Stomach (tissue), 9 donors: ENCODE measurements around the gene ANKS1A. TPM values are rescaled to one million over a fixed set of nuclear protein-coding genes. Genes with fewer than 3 reads are reported as not detected.
"Not testable (repeated sequence)": the region's sequence is repeated elsewhere in the genome, so short reads cannot be mapped to it uniquely, and the experiment has no call there.

ENCODE experiments used
- DNase-seq, 2 donors: peaks; one replicate each; pipeline versions ENCODE4 v3.0.0 to v3.0.0-alpha.2; 2013 to 2019
- H3K27ac ChIP-seq, 5 donors: fragments of 200-600 bp in 4 of 5; sonication (generic) in 4 of 5; one replicate each; pipeline ENCODE4 v1.5.1; 2013 to 2019; ENCODE audit warnings: mild to moderate bottlenecking in 1 of 5, moderate library complexity in 1 of 5
- H3K27me3 ChIP-seq, 3 donors: fragments of 200-600 bp; sonication (generic); one replicate each; pipeline ENCODE4 v1.5.1; 2017 to 2019; ENCODE audit warnings: mixed run types in 1 of 3
- H3K36me3 ChIP-seq, 4 donors: fragments of 200-600 bp; sonication (generic); 1 replicate in 3 of 4; 2 replicates in 1 of 4; pipeline ENCODE4 v1.5.1; 2016 to 2019
- H3K4me1 ChIP-seq, 4 donors: fragments of 200-600 bp; sonication (generic); one replicate each; pipeline ENCODE4 v1.5.1; 2016 to 2019
- H3K4me3 ChIP-seq, 4 donors: fragments of 200-600 bp; sonication (generic) in 3 of 4; one replicate each; pipeline ENCODE4 v1.5.1; 2016 to 2019; ENCODE audit warnings: mild to moderate bottlenecking in 1 of 4
- H3K9me3 ChIP-seq, 4 donors: fragments of 200-600 bp; sonication (generic); one replicate each; pipeline ENCODE4 v1.5.1; 2016 to 2019
- EP300 ChIP-seq: sonication (generic); formaldehyde crosslinking; IDR thresholded peaks from one replicate; pipeline ENCODE4 v1.6.1; 2017; ENCODE audit warnings: antibody characterized with exemption
- POLR2A ChIP-seq, 4 donors: fragments of 450-650 bp; IDR thresholded peaks; one replicate each; pipeline ENCODE4 v1.6.1; 2016; ENCODE audit warnings: antibody characterized with exemption in 4 of 4, control low read depth in 2 of 4, mild to moderate bottlenecking in 1 of 4, moderate library complexity in 1 of 4
- POLR2AphosphoS5 ChIP-seq, 3 donors: sonication (generic); formaldehyde crosslinking; IDR thresholded peaks; one replicate each; pipeline ENCODE4 v1.6.1; 2016; ENCODE audit warnings: antibody characterized with exemption in 3 of 3
- WGBS, 5 donors: extraction: QIAGEN DNeasy Blood & Tissue Kit in 3 of 5; methylation state at CpG; one replicate each; pipeline versions ENCODE4 v1.1.5 to v1.1.7; 2013 to 2018; 5-methylcytosine and 5-hydroxymethylcytosine counted together
- intact Hi-C: fragments of 100-400 bp; cut with DNase I; formaldehyde crosslinking; loops from one replicate; pipeline ENCODE4 v1.15.1; 2023; ENCODE audit warnings: low total_unique reads
- polyA plus RNA-seq, 3 donors: library from polyadenylated mRNA; stranded (reverse); fragments of 200-250 nt; gene quantifications; one replicate each; pipeline ENCODE4 v1.2.3, GENCODE V29; 2013
- total RNA-seq, 5 donors: library from RNA; depleted of rRNA; stranded (reverse); fragments of >200 nt; gene quantifications; one replicate each; pipeline versions ENCODE4 v1.1.0 to v1.2.3, GENCODE V29; 2014 to 2016
- TF ChIP-seq, protein P1 (sequence below), 7 experiments: fragments of 450-650 bp in 4 of 7; fragments of 200-600 bp in 3 of 7; sonication (generic) in 3 of 7; IDR thresholded peaks; one replicate each; pipeline ENCODE4 v1.5.1; 2016 to 2019; ENCODE audit warnings: antibody characterized with exemption in 7 of 7, control low read depth in 2 of 7, mild to moderate bottlenecking in 1 of 7
- donor health status: healthy with polysubstance abuse.
- donor health status: Bipolar disorder and iron deficiency.
- donor health status: healthy.

ANKS1A gene
- total and polyA plus RNA-seq, 8 donors = 6.1 to 40.6 (median 21.5) TPM

DNA sequence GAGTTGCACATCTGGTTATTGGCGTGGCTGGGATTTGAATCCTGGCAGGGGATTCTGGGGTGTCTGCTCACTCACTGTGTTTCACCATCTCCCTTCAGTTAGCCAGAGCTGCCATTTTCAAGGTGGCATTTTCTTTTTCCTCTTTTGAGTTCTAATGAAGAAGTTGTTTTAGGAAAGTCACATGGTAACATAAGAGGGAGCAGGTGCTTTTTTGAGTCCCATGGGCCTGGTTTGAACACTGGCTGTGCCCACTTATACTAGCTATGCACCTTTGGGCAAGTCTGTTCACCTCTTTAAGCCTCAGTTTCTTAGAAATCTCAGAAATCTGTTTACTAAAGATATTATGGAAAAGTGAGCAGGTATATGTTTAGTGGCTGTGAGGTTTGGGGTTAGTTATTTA, 39.6 kb downstream of the ANKS1A start:
- no peak for DNase-seq

DNA sequence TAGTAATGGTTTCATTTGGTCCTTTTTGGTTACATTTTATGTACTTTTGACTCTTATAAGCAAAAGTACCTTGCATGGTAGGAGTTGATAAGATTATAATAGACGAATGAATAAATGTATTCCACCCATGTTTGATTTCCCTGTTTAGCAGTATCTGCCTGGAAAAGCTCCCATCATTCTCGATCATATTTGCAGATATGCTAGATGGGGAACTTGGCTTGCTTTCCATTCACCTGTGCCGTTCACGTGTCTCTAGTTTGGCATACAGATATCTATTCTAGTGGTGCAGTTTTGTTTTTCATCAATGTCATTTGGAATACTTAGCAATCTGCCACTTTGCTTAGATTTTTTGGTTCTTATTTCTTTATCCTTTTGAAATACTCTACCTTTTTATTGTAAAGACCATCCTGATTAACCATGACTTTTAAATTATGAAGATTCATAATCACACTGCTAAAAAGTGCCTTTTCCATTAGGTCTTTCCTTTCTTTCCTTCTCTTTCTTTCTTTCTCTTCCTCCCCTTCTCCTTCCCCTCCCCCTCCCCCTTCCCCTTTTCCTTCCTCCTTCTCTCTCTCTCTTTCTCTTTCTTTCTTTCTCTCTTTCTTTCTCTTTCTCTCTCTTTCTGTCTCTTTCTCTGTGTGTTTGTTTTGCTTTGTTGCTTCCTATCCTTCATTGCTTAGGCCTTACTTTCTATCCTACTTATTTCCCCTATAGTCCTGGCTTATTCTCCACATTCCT, 40.4 kb downstream of the ANKS1A start:
- H3K4me1 ChIP-seq = peaks cover 16 to 41% (median 27%) of the 10 kb centered on the region in 4 donors
- TF ChIP-seq POLR2AphosphoS5 (IDR thresholded peaks at IDR 0.05) = no peak
- no peak for TF ChIP-seq EP300
- TF ChIP-seq, protein P1, sequence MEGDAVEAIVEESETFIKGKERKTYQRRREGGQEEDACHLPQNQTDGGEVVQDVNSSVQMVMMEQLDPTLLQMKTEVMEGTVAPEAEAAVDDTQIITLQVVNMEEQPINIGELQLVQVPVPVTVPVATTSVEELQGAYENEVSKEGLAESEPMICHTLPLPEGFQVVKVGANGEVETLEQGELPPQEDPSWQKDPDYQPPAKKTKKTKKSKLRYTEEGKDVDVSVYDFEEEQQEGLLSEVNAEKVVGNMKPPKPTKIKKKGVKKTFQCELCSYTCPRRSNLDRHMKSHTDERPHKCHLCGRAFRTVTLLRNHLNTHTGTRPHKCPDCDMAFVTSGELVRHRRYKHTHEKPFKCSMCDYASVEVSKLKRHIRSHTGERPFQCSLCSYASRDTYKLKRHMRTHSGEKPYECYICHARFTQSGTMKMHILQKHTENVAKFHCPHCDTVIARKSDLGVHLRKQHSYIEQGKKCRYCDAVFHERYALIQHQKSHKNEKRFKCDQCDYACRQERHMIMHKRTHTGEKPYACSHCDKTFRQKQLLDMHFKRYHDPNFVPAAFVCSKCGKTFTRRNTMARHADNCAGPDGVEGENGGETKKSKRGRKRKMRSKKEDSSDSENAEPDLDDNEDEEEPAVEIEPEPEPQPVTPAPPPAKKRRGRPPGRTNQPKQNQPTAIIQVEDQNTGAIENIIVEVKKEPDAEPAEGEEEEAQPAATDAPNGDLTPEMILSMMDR (IDR thresholded peaks at IDR 0.05) = no peak
- TF ChIP-seq POLR2A (IDR thresholded peaks at IDR 0.05) = no peak
- intact Hi-C loops = no loop called here
- DNase-seq = peak in 1 of 2 donors; percentile 36
- H3K4me3 ChIP-seq = no peak overlapping the region
- H3K27ac ChIP-seq = no peak overlapping the region
- H3K9me3 ChIP-seq = no peaks in the 10 kb centered on the region
- no peaks in the 10 kb centered on the region for H3K27me3 ChIP-seq
- 19 to 59% (median 42%) methylated on average over 4 of the region's 4 CpGs for WGBS, 5 donors
- H3K36me3 ChIP-seq = no peaks in the 10 kb centered on the region

More for the DNA sequence above, 39.6 kb downstream of the ANKS1A start:
- H3K36me3 ChIP-seq = no peaks in the 10 kb centered on the region
- H3K4me1 ChIP-seq = peaks cover 11 to 36% (median 22%) of the 10 kb centered on the region in 4 donors
- H3K4me3 ChIP-seq = no peak overlapping the region
- intact Hi-C loops = no loop called here
- TF ChIP-seq POLR2AphosphoS5 (IDR thresholded peaks at IDR 0.05) = no peak
- TF ChIP-seq POLR2A (IDR thresholded peaks at IDR 0.05) = no peak
- TF ChIP-seq, protein P1 (IDR thresholded peaks at IDR 0.05) = no peak
- no peak for TF ChIP-seq EP300
- no peak overlapping the region for H3K27ac ChIP-seq
- no peaks in the 10 kb centered on the region for H3K27me3 ChIP-seq
- H3K9me3 ChIP-seq = no peaks in the 10 kb centered on the region
- WGBS, 5 donors = 56 to 88% (median 87%) methylated on average over 1 of the region's 1 CpG

- DNase-seq = no peak
- WGBS, 5 donors = 60 to 92% (median 79%) methylated on average over 3 of the region's 3 CpGs
- Histone ChIP-seq H3K27me3 (no peaks in the 10 kb centered on the region), H3K4me3 (no peak overlapping the region), H3K4me1 (peaks cover 24 to 49% (median 35%) of the 10 kb centered on the region in 4 donors), H3K9me3 (no peaks in the 10 kb centered on the region), H3K36me3 (no peaks in the 10 kb centered on the region), H3K27ac (no peak overlapping the region)
- no peak for TF ChIP-seq EP300
- intact Hi-C loops = no loop called here
Measured at GRCh38 chr6:34930221-34930620, 41.2 kb downstream of the ANKS1A start.

- WGBS, 5 donors = 96 to 98% (median 97%) methylated on average over 12 of the region's 12 CpGs
- H3K9me3 ChIP-seq, H3K27ac ChIP-seq, H3K4me3 ChIP-seq, H3K36me3 ChIP-seq, H3K27me3 ChIP-seq, DNase-seq, intact Hi-C loops: not testable (repeated sequence)
- peaks cover 27 to 52% (median 39%) of the 10 kb centered on the region in 4 donors for H3K4me1 ChIP-seq
Measured at GRCh38 chr6:34932202-34932601, 43.1 kb downstream of the ANKS1A start.

DNA sequence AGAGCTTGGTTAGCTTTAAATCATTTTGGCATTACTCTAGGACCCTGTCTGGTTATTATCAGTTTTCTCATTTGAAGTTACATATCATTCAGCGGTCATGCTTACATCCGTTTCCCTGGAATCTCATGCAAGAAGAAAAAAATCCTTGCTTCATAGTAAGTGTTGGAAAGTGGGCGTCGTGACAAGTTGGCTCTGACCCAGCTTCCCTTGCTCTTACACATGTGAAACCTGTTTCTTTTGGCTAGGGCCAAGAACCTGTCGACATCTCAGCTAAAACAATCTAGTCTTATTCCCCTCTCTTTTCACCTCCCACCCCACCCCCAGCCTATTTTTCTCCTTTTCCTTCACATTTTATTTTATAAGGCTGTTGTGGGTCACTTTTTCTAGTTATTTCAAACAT, 45.5 kb downstream of the ANKS1A start:
- 23 to 40% (median 26%) methylated on average over 5 of the region's 5 CpGs for WGBS, 5 donors
- intact Hi-C loops = no loop called here
- TF ChIP-seq POLR2AphosphoS5 (IDR thresholded peaks at IDR 0.05) (peak in 1 of 3 donors; percentile 36), POLR2A (IDR thresholded peaks at IDR 0.05) (no peak), EP300 (no peak)
- TF ChIP-seq, protein P1 (IDR thresholded peaks at IDR 0.05) = no peak
- DNase-seq = peak; percentile 89 to 94
- Histone ChIP-seq H3K4me3 (no peak overlapping the region), H3K9me3 (no peaks in the 10 kb centered on the region), H3K36me3 (no peaks in the 10 kb centered on the region), H3K4me1 (peaks cover 15 to 43% (median 23%) of the 10 kb centered on the region in 4 donors), H3K27me3 (no peaks in the 10 kb centered on the region), H3K27ac (peak overlapping the region in 1 of 5 donors; percentile 9)
